DOHH2 (cell line): Measurements from ENCODE around the gene MVB12B.

ENCODE experiments used
- EZH2phosphoT487 ChIP-seq: fragments of 200-600 bp; sonication (generic); IDR thresholded peaks from 2 replicates; pipeline ENCODE4 v1.6.1; 2017; ENCODE audit warnings: borderline replicate concordance, mild to moderate bottlenecking, antibody characterized with exemption, low read length, moderate library complexity, mixed read lengths
- TF ChIP-seq, protein P1 (sequence below): fragments of 200-600 bp; sonication (generic); IDR thresholded peaks from one replicate; pipeline ENCODE4 v1.5.1; 2014; ENCODE audit warnings: antibody characterized with exemption, mild to moderate bottlenecking, low read depth, low read length; ENCODE audit not compliant: poor library complexity, severe bottlenecking

GRCh38 chr9:126457890-126458289, 131.3 kb downstream of the MVB12B start:
- TF ChIP-seq, protein P1, sequence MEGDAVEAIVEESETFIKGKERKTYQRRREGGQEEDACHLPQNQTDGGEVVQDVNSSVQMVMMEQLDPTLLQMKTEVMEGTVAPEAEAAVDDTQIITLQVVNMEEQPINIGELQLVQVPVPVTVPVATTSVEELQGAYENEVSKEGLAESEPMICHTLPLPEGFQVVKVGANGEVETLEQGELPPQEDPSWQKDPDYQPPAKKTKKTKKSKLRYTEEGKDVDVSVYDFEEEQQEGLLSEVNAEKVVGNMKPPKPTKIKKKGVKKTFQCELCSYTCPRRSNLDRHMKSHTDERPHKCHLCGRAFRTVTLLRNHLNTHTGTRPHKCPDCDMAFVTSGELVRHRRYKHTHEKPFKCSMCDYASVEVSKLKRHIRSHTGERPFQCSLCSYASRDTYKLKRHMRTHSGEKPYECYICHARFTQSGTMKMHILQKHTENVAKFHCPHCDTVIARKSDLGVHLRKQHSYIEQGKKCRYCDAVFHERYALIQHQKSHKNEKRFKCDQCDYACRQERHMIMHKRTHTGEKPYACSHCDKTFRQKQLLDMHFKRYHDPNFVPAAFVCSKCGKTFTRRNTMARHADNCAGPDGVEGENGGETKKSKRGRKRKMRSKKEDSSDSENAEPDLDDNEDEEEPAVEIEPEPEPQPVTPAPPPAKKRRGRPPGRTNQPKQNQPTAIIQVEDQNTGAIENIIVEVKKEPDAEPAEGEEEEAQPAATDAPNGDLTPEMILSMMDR, result no peak
- TF ChIP-seq EZH2phosphoT487, result no peak
